GM18870 (cell line): ENCODE measurements around the gene APOL5.
"Not testable (repeated sequence)": the region's sequence is repeated elsewhere in the genome, so short reads cannot be mapped to it uniquely, and the experiment has no call there.

Source experiments
- ATAC-seq: cut with Tn5 transposase; IDR thresholded peaks from one replicate; pipeline ENCODE4 v1.9.1; 2021; ENCODE audit warnings: moderate library complexity; ENCODE audit not compliant: unreplicated experiment

The APOL5 gene, protein sequence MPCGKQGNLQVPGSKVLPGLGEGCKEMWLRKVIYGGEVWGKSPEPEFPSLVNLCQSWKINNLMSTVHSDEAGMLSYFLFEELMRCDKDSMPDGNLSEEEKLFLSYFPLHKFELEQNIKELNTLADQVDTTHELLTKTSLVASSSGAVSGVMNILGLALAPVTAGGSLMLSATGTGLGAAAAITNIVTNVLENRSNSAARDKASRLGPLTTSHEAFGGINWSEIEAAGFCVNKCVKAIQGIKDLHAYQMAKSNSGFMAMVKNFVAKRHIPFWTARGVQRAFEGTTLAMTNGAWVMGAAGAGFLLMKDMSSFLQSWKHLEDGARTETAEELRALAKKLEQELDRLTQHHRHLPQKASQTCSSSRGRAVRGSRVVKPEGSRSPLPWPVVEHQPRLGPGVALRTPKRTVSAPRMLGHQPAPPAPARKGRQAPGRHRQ

DNA sequence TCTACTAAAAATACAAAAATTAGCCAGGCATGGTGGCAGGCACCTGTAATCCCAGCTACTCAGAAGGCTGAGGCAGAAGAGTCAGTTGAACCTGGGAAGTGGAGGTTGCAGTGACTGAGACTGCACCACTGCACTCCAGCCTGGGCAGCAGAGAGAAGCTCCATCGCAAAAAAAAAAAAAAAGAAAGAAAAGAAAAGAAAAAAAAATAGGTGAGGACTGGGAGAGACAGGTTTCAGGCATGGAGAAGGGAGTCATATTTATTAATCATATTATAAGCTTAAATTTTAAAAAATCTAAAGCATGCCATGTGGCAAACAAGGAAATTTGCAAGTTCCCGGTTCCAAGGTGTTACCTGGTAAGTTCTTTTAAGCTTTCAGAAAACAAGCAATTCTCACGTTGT, at the start of gene APOL5:
Gene APOL5 (plus strand): TSS at position 301 of the 400 bp plus-strand sequence. CDS start 0 bp downstream, at position 301.
- no peak for ATAC-seq

DNA sequence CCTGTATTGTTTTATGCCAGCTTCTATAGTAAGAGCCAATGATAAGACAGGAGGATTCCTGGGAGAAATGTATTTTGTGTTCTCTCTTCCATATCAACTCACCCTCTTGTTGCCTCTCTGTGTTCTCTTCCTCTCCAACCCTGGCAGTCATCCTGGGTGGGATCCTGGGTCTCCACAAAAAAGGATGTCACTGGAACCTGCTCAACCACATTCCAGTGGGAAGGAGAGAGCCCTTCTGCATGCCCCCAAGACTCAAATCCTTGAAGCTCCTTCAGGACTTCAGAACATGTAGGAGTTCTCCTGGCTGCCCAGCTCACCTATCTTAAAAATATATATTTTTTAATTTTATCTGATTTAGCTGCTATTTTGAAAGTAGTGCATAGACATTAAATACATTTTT, 43.3 kb upstream of the APOL5 start:
- ATAC-seq: no peak

DNA sequence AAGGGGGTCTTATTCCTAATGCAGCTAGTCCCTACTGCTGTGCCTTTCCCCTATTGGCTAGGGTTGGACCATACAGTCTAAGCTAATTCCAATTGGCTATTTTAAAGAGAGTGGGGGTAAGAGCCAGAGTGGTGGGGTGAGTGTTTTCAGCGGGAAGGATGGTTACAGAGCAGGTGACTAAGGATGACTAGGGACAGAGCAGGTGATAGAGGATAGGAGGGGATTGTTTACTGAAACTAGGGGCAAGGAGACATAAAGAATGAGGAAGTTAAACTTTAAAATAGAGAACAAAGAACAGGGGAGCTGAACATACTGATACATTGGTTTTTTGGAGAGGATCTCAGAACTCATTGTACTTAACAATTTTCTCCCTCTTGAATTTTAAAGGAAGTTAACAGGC, 41.6 kb upstream of the APOL5 start:
- not testable (repeated sequence) for ATAC-seq

GRCh38 chr22:35677460-35678187, 40.0 kb upstream of the APOL5 start:
- no peak for ATAC-seq

DNA sequence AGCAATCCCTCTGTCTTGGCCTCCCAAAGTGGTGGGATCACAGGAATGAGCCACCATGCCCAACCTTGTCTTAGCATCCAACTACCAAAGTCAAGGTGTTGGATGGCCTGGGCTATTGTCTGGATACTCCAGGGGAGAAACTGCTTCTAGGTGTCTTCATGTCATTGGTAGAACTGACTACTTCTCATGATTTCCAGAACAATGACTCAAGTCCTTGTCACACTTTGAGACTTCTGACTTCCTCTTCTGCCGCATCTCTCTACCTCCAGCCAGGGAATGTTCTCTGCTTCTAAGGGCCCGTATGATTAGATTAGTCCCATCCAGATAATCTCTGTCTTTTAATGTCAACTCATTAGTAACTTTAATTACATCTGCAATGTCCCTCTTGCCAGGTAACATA, 38.8 kb upstream of the APOL5 start:
- no peak for ATAC-seq

DNA sequence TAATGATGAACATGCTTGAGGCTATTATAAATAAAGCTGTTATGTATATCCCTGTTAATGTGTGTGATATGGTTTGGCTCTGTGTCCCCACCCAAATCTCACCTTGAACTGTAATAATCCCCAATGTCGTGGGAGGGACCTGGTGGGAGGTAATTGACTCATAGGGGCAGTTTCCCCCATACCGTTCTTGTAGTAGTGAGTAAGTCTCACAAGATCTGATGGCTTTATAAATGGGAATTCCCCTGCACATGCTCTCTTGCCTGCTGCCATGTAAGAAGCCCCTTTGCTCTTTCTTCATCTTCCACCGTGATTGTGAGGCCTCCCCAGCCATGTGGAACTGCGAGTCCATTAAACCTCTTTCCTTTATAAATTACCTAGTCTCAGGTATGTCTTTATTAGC, 38.2 kb upstream of the APOL5 start:
- not testable (repeated sequence) for ATAC-seq

- ATAC-seq: no peak
Observed at GRCh38 chr22:35681454-35682052, 36.1 kb upstream of the APOL5 start.

DNA sequence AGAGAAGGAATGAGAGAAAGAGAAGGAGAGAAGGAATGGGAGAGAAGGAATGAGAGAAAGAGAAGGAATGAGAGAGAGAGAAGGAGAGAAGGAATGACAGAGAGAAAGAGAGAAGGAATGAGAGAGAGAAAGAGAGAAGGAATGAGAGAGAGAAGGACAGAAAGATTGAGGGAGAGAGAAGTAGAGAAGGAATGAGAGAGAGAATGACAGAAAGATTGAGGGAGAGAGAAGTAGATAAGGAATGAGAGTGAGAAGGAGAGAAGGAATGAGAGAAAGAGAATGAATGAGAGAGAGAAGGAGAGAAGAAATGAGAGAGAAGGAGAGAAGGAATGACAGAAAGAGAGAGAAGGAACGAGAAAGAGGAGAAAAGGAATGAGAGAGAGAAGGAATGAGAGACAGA, 34.1 kb upstream of the APOL5 start:
- ATAC-seq: no peak

DNA sequence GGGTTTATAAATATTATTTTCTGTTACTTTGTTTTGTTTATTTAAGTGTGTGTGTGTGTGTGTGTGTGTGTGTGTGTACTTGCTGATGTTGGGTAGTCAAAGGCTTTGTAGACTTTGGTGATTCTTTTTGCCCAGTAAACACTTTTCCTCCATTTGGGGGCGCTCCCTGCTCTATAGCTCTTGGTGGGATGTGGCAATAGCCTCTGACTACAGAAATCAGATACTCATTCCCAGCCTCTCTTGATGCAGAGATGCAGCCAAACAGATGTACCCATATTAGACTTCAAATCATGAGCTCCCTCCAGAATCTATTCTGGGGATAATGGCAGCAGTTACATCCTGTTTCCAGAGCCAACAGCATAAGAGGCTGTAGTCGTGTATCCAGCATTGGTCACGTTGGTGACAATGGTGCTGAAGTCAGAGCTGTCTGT, 33.4 kb upstream of the APOL5 start:
- ATAC-seq: no peak

DNA sequence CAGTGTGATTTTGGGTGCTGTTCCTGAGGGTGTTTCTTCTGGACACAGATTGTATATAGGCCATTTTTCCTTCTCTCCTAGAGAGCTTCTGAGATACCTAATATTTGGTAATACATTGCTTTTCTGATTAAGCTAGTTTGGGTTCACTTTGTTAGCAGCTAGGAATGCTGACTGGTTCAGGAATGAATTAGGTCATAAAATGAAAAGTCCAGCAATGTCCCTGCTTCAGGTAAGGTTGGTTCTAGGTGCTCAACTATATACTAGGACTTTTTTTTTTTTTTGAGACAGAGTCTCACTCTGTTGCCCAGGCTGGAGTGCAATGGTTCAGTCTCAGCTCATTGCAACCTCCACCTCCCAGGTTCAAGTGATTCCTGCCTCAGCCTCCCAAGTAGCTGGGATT, 32.9 kb upstream of the APOL5 start:
- ATAC-seq: no peak

GRCh38 chr22:35685731-35686130, 31.9 kb upstream of the APOL5 start:
- no peak for ATAC-seq

- no peak for ATAC-seq
Observed at GRCh38 chr22:35686298-35686697, 31.4 kb upstream of the APOL5 start.

GRCh38 chr22:35687461-35687860, 30.2 kb upstream of the APOL5 start:
- no peak for ATAC-seq

DNA sequence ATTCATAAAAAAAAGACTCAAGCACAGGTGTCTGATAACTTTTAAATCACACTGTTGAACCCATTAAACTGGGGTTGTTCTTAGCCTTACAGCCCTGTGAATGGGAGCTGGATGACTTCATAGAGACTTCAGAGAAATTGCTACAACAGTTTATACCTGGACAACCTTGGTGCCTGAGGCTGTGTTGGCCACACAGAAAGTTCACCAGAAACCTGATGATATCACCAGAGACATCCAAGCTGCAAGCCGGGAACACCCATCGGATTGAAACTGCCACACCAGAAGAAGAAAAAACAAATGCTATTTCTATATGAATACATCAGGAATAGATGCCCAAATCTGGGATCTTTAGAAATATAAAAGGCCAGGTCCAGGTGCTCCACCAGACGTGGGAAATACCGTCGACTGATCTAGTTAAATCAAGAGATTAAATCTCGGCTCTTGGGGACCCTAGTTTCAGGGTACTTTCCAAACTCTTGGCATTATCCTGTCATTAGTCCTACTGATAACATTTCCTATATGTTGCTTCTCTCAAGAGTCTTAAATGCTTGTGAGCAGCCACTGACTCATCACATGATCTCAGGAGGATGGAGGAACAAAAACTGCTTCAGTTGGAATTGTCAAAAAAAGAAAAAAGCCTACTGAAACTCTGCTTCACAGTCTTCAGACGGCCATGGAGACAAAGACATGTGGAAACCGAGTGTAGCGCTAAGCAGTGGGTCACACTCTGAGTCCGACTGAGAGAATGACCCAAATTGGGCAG, 28.6 kb upstream of the APOL5 start:
- no peak for ATAC-seq

DNA sequence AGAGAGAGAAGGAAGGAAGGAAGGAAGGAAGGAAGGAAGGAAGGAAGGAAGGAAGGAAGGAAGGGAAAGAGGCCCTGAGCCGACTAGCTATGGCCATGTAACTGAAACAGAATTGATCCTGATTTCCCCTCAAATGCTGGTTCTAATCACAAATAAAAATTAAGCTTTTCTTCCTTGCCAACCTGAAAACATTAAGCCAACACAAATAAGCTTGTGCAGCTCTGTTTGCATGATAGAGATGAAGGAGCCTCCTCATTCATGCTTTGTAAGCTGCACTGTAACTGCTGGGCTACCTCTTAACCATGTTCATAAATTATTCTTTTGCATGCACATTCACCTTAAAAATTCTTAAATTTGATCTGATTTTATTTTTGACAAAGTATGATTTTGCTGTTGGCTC, 27.7 kb upstream of the APOL5 start:
- ATAC-seq: no peak

- ATAC-seq: no peak
Observed at GRCh38 chr22:35695202-35695601, 22.5 kb upstream of the APOL5 start.

DNA sequence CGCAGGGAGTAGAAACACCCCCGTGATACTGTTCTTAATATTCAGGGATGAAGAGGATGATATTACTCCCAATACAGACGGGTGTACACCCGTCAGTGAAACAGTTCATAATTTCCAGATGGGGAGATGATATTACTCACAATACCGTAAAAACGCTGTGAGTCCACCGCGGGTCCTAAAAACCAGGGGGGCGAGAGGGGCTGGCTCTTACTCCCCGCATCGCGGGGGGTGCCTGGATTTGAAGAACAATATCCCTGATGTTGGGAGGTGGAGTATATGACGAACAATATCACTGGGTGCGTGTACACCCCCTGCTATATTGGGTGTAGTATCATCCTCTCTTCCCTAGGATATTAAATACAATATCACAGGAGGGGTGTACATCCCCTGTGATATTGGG, 20.5 kb upstream of the APOL5 start:
- no peak for ATAC-seq

DNA sequence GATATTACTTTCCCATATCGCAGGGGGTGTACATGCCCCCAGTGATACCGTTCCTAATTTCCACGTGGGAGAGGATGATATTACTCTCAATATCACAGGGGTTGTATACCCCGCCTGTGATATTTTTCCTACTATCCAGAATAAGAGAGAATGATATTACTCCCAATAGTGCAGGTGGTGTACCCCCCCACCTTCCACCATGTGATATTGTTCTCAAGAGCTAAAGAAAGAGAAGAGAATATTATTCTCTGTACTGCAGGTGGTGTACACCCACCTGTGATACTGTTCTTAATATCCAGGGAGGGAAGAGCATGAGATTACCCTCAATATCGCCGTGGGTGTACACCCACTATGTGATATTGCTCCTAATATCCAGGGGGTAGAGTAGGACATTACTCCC, 17.8 kb upstream of the APOL5 start:
- not testable (repeated sequence) for ATAC-seq

GRCh38 chr22:35703861-35704584, 13.6 kb upstream of the APOL5 start:
- no peak for ATAC-seq

DNA sequence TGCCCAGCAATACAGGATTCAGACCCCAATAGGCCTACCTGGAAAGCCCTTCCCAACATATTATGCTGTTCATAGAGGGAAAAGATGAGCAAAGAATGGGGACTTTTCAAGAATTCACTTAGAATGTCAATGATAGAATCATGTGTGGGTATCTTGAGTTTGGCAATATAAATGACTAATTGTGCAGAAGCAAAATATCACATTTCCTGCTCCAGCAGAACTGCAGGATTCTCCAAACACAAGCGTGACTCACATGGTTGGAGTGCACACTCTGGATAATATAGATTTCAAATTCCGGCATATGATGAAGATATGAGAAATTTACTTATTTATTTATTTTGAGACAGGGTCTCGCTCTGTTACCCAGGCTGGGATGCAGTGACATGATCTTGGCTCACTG, 12.5 kb upstream of the APOL5 start:
- ATAC-seq: no peak
